Naive thymus-derived CD4-positive, alpha-beta T cell (primary cell): ENCODE data around the gene CREB3L2. TPM values are rescaled to one million over a fixed set of nuclear protein-coding genes. Genes with fewer than 3 reads are reported as not detected.
"Not testable (repeated sequence)": the region's sequence is repeated elsewhere in the genome, so short reads cannot be mapped to it uniquely, and the experiment has no call there.

Experiments used
- ATAC-seq: fragments of 150-1000 bp; cut with Tn5 transposase; 2 replicates; pipeline ENCODE4 v1.10.0; 2021; ENCODE audit warnings: mild to moderate bottlenecking, moderate library complexity
- CTCF ChIA-PET: fragments of 350-600 bp; sonication (Branson Sonifier 250); formaldehyde crosslinking; loops from one replicate; lab custom pipeline; 2021; ENCODE audit warnings: antibody characterized with exemption; lab: Charles Lee
- POLR2A ChIA-PET: fragments of 350-600 bp; sonication (Branson Sonifier 250); formaldehyde crosslinking; loops from one replicate; lab custom pipeline; 2021; ENCODE audit warnings: antibody characterized with exemption, inconsistent platforms; lab: Charles Lee
- DNase-seq, 9 donors: peaks; one replicate each; pipeline versions ENCODE4 v3.0.0 to v3.0.0-alpha.2; 2020 to 2022; ENCODE audit warnings: mixed read lengths in 1 of 9
- H3K27ac ChIP-seq: one replicate; pipeline ENCODE4 v1.7.0; 2013; ENCODE audit warnings: mild to moderate bottlenecking, low read depth, low read length, moderate library complexity
- H3K27me3 ChIP-seq, 2 donors: one replicate each; pipeline ENCODE4 v1.7.0; 2013; ENCODE audit warnings: low read length in 2 of 2, mild to moderate bottlenecking in 2 of 2, moderate library complexity in 2 of 2; ENCODE audit not compliant: control insufficient read depth in 2 of 2, insufficient read depth in 2 of 2
- H3K36me3 ChIP-seq, 3 experiments: 1 replicate in 2 of 3; 2 replicates in 1 of 3; pipeline ENCODE4 v1.7.0; 2013; ENCODE audit warnings: low read length in 3 of 3, mild to moderate bottlenecking in 3 of 3, moderate library complexity in 1 of 3; ENCODE audit not compliant: insufficient read depth in 3 of 3, control insufficient read depth in 2 of 3
- H3K4me1 ChIP-seq, 2 donors: one replicate each; pipeline ENCODE4 v1.7.0; 2013; ENCODE audit warnings: low read length in 2 of 2, mild to moderate bottlenecking in 2 of 2, moderate library complexity in 1 of 2; ENCODE audit not compliant: control insufficient read depth in 2 of 2, insufficient read depth in 2 of 2
- H3K4me3 ChIP-seq: 2 replicates; pipeline ENCODE4 v1.7.0; 2013; ENCODE audit warnings: mild to moderate bottlenecking, low read length
- H3K9me3 ChIP-seq, 3 experiments: 1 replicate in 2 of 3; 2 replicates in 1 of 3; pipeline ENCODE4 v1.7.0; 2013; ENCODE audit warnings: low read length in 3 of 3; ENCODE audit not compliant: control insufficient read depth in 2 of 3
- H3K27ac Mint-ChIP-seq, 9 donors: one replicate each; pipeline ENCODE4 v1.8.0; 2020 to 2022; ENCODE audit warnings: mixed read lengths in 9 of 9, mild to moderate bottlenecking in 8 of 9, moderate library complexity in 5 of 9, inconsistent platforms in 2 of 9
- H3K27me3 Mint-ChIP-seq, 5 donors: one replicate each; pipeline ENCODE4 v1.8.0; 2021 to 2022; ENCODE audit warnings: mixed read lengths in 5 of 5, mild to moderate bottlenecking in 1 of 5
- H3K36me3 Mint-ChIP-seq, 5 donors: one replicate each; pipeline ENCODE4 v1.8.0; 2020 to 2022; ENCODE audit warnings: mixed read lengths in 5 of 5, mild to moderate bottlenecking in 3 of 5, inconsistent platforms in 1 of 5
- H3K4me1 Mint-ChIP-seq, 7 donors: one replicate each; pipeline ENCODE4 v1.8.0; 2020 to 2022; ENCODE audit warnings: mixed read lengths in 7 of 7, mild to moderate bottlenecking in 3 of 7, inconsistent platforms in 1 of 7
- H3K4me3 Mint-ChIP-seq, 10 donors: one replicate each; pipeline ENCODE4 v1.8.0; 2020 to 2022; ENCODE audit warnings: mild to moderate bottlenecking in 10 of 10, mixed read lengths in 10 of 10, moderate library complexity in 6 of 10, inconsistent platforms in 2 of 10
- H3K9me3 Mint-ChIP-seq, 11 donors: one replicate each; pipeline ENCODE4 v1.8.0; 2020 to 2022; ENCODE audit warnings: mixed read lengths in 11 of 11, mild to moderate bottlenecking in 4 of 11, inconsistent platforms in 1 of 11, moderate library complexity in 1 of 11
- intact Hi-C, 2 donors: fragments of 100-400 bp; cut with micrococcal nuclease; formaldehyde crosslinking; loops; one replicate each; pipeline ENCODE4 v1.15.1; 2023
- polyA plus RNA-seq, 2 donors: library from polyadenylated mRNA; unstranded; fragments of 300-500 nt; fragmentation: Illumina TruSeq; gene quantifications; one replicate each; pipeline ENCODE4 v1.2.3, GENCODE V29; 2021
- total RNA-seq, 6 experiments: library from RNA in 5 of 6; stranded (reverse) in 5 of 6; gene quantifications; 1 replicate in 5 of 6; 2 replicates in 1 of 6; pipeline ENCODE4 v1.2.3 and lab custom pipeline; 2021 to 2026

Gene CREB3L2
- total and polyA plus RNA-seq, 7 experiments from 2014 or later = 5.3 to 46.2 (median 18.1) TPM

DNA sequence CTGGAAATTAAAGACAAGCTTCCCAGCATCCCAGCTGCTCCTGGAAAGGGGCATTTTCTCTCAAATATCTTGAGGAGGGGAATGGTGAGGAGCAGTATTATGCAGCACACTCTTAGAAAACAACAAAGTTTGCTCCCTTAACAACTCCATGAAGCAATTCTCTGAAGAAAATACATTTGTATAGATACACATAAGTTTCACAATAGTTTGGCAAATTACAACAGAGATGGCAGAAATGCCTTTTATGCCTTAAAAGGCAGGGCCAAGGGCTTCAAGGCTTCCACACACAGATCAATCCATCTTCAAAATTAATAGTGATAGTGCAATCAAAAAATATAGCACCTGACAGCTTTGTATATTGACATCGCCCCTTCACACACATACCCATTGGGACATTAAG, 167.3 kb downstream of the CREB3L2 start:
- no peaks in the 10 kb centered on the region for H3K4me1 ChIP-seq
- Mint-ChIP-seq H3K9me3 (peaks cover 0 to 42% (median 17%) of the 10 kb centered on the region in 11 donors), H3K27me3 (peaks cover 2 to 37% (median 30%) of the 10 kb centered on the region in 5 donors), H3K36me3 (peaks cover 0 to 8% (median 0%) of the 10 kb centered on the region in 5 donors), H3K4me1 (no peaks in the 10 kb centered on the region), H3K4me3 (no peak overlapping the region), H3K27ac (no peak overlapping the region)
- intact Hi-C loops = no loop called here
- peaks cover 0 to 11% (median 0%) of the 10 kb centered on the region in 3 experiments for H3K9me3 ChIP-seq
- no peaks in the 10 kb centered on the region for H3K36me3 ChIP-seq
- POLR2A ChIA-PET = no interaction called here
- H3K27me3 ChIP-seq = no peaks in the 10 kb centered on the region
- H3K27ac ChIP-seq = no peak overlapping the region
- ATAC-seq = no peak
- H3K4me3 ChIP-seq = no peak overlapping the region
- no peak for DNase-seq
- CTCF ChIA-PET = no interaction called here

DNA sequence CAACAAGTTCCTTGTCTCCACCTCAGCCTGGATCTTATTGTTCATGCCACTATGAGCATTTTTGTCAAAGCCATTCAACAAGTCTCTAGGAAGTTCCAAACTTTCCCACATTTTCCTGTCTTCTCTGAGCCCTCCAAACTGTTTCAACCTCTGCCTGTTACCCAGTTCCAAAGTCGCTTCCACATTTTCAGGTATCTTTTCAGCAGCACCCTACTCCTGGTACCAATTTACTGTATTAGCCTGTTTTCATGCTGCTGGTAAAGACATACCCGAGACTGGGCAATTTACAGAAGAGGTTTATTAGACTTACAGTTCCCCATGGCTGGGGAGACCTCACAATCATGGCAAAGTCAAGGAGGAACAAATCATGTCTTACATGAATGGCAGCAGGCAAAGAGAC, 168.9 kb downstream of the CREB3L2 start:
- H3K27ac Mint-ChIP-seq, H3K4me1 ChIP-seq, ATAC-seq, H3K4me3 ChIP-seq, H3K4me3 Mint-ChIP-seq, H3K36me3 ChIP-seq, H3K27ac ChIP-seq, H3K4me1 Mint-ChIP-seq, H3K27me3 ChIP-seq, CTCF ChIA-PET, intact Hi-C loops, DNase-seq, H3K36me3 Mint-ChIP-seq, POLR2A ChIA-PET: not testable (repeated sequence)
- Mint-ChIP-seq H3K9me3 (peaks cover 0 to 42% (median 15%) of the 10 kb centered on the region in 11 donors), H3K27me3 (peaks cover 2 to 32% (median 24%) of the 10 kb centered on the region in 5 donors)
- H3K9me3 ChIP-seq = peaks cover 0 to 11% (median 0%) of the 10 kb centered on the region in 3 experiments

DNA sequence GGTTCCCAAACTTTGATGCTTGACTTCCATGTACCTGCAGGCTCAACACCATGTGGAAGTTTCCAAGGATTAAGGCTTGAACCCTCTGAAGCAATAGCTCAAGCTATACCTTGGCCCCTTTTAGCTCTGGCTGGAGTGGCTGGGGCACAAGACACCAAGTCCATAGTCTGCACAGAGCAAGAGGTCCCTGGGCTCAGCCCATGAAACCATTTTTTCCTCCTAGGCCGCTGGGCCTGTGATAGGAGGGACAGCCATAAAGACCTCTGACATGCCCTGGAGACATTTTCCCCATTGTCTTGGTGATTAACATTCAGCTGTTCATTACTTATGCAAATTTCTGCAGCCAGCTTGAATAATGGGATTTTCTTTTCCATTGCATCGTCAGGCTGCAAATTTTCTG, 169.5 kb downstream of the CREB3L2 start:
- Mint-ChIP-seq H3K36me3 (peaks cover 0 to 8% (median 0%) of the 10 kb centered on the region in 5 donors), H3K27me3 (peaks cover 5 to 35% (median 30%) of the 10 kb centered on the region in 5 donors), H3K4me1 (no peaks in the 10 kb centered on the region), H3K4me3 (no peak overlapping the region), H3K9me3 (peaks cover 0 to 42% (median 15%) of the 10 kb centered on the region in 11 donors), H3K27ac (no peak overlapping the region)
- Histone ChIP-seq H3K4me3 (no peak overlapping the region), H3K4me1 (no peaks in the 10 kb centered on the region), H3K27me3 (no peaks in the 10 kb centered on the region), H3K36me3 (no peaks in the 10 kb centered on the region), H3K27ac (no peak overlapping the region), H3K9me3 (peaks cover 0 to 11% (median 0%) of the 10 kb centered on the region in 3 experiments)
- intact Hi-C loops = no loop called here
- ATAC-seq (no peak), DNase-seq (no peak)
- CTCF ChIA-PET = no interaction called here
- POLR2A ChIA-PET = no interaction called here

DNA sequence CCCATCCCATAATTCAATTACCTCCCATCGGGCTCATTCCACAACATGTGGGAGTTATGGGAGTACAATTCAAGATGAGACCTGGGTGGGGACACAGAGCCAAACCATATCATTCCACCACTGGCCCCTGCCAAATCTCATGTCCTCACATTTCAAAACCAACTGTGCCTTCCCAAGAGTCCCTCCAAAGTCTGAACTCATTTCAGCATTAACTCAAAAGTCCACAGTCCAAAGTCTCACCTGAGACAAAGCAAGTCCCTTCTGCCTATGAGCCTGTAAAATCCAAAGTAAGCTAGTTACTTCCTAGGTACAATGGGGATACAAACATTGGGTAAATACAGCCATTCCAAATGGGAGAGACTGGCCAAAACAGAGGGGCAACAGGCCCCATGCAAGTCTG, 170.3 kb downstream of the CREB3L2 start:
- ATAC-seq, H3K4me1 ChIP-seq, H3K27ac ChIP-seq, H3K4me3 ChIP-seq, H3K27me3 ChIP-seq, H3K36me3 ChIP-seq, H3K4me3 Mint-ChIP-seq, CTCF ChIA-PET, H3K36me3 Mint-ChIP-seq, H3K4me1 Mint-ChIP-seq, H3K27ac Mint-ChIP-seq, POLR2A ChIA-PET, intact Hi-C loops, DNase-seq: not testable (repeated sequence)
- H3K9me3 ChIP-seq = peaks cover 0 to 11% (median 0%) of the 10 kb centered on the region in 3 experiments
- Mint-ChIP-seq H3K27me3 (peaks cover 7 to 33% (median 27%) of the 10 kb centered on the region in 5 donors), H3K9me3 (peaks cover 0 to 42% (median 17%) of the 10 kb centered on the region in 11 donors)

DNA sequence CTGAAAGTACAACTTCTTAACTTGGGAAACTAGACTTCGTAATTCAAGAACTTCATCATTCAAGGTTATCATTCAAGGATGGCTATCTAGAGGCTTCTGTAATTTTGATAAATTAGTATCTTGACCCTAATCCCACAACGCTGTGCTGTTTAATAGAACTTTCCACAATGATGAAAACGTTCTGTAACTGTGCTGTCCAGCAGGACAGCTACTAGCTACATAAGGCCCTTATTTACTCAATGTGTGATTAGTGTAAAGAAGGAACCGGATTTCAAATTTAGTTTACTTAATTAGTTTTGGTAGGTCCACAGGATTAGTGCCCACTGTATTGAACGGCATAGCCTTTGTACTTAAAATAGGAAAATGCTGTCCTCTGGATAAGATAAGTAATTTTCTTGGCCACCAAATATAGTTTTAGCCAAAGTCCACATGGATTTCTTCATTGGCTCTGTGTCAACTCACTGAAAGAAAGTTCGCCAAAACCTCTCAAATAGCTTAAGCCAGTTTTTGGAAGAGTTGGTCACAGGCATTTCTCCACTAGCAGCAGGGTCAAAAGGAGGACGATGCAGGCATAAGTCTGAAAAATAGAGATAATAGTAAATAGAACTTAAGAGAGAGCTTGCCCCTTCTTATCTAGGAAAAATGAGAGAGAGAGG, 172.4 kb downstream of the CREB3L2 start:
- DNase-seq = no peak
- Histone ChIP-seq H3K27ac (no peak overlapping the region), H3K36me3 (no peaks in the 10 kb centered on the region), H3K9me3 (peaks cover 0 to 11% (median 0%) of the 10 kb centered on the region in 3 experiments), H3K27me3 (no peaks in the 10 kb centered on the region), H3K4me3 (no peak overlapping the region), H3K4me1 (no peaks in the 10 kb centered on the region)
- CTCF ChIA-PET = no interaction called here
- POLR2A ChIA-PET = no interaction called here
- H3K4me1 Mint-ChIP-seq = no peaks in the 10 kb centered on the region
- ATAC-seq = no peak
- no peak overlapping the region for H3K27ac Mint-ChIP-seq
- intact Hi-C loops = no loop called here
- H3K27me3 Mint-ChIP-seq = peaks cover 7 to 27% (median 19%) of the 10 kb centered on the region in 5 donors
- H3K9me3 Mint-ChIP-seq = peaks cover 0 to 38% (median 17%) of the 10 kb centered on the region in 11 donors
- peaks cover 0 to 8% (median 0%) of the 10 kb centered on the region in 5 donors for H3K36me3 Mint-ChIP-seq
- H3K4me3 Mint-ChIP-seq = no peak overlapping the region

DNA sequence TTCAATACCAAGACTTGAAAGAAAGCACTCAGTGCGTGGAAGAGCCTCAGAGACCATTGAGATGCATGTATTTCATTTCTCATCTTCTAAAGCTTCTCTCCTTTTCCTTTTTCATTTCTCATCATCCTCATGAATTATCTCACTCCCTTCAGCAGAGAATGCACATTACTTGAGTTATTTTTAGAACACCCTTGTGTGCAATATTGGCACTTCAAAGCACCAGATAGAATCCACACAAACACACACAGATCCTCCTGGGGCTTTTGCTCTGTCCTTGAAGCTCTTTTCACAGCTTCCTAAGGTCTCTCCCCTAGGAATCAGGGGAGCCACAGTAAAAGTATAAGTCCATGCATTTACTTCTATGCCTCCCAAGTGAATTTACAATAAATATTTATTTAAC, 173.4 kb downstream of the CREB3L2 start:
- ChIA-PET POLR2A (no interaction called here), CTCF (no interaction called here)

DNA sequence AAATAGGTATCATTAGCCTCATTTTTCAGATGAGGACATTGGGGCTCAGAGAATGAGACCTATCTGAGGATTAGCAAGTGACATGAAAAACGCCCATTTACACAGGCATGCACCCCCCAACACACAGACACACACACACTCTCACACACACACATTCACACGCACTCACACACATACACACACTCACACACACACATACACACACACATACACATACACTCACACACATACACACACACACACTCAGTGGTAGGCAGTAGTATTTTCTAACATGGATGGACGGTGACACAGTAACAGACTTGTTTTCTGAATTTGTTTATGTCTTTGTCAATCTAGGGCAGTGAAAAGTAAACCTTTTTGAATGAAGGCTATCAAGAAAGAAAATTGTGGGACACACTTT, 176.4 kb downstream of the CREB3L2 start:
- H3K27ac ChIP-seq = no peak overlapping the region
- H3K27me3 Mint-ChIP-seq = peaks cover 8 to 31% (median 29%) of the 10 kb centered on the region in 5 donors
- no peaks in the 10 kb centered on the region for H3K36me3 Mint-ChIP-seq
- H3K4me3 ChIP-seq = no peak overlapping the region
- H3K9me3 Mint-ChIP-seq = peaks cover 0 to 8% (median 0%) of the 10 kb centered on the region in 11 donors
- no peaks in the 10 kb centered on the region for H3K36me3 ChIP-seq
- ATAC-seq (no peak), DNase-seq (no peak)
- ChIA-PET CTCF (no interaction called here), POLR2A (no interaction called here)
- no peak overlapping the region for H3K4me3 Mint-ChIP-seq
- H3K4me1 Mint-ChIP-seq = no peaks in the 10 kb centered on the region
- H3K9me3 ChIP-seq = no peaks in the 10 kb centered on the region
- no peak overlapping the region for H3K27ac Mint-ChIP-seq
- no peaks in the 10 kb centered on the region for H3K27me3 ChIP-seq
- intact Hi-C loops = no loop called here
- no peaks in the 10 kb centered on the region for H3K4me1 ChIP-seq

More for the DNA sequence above, 173.4 kb downstream of the CREB3L2 start:
- H3K4me1 Mint-ChIP-seq = no peaks in the 10 kb centered on the region
- DNase-seq (no peak), ATAC-seq (no peak)
- Histone ChIP-seq H3K27ac (no peak overlapping the region), H3K36me3 (no peaks in the 10 kb centered on the region), H3K4me3 (no peak overlapping the region), H3K9me3 (peaks cover 0 to 11% (median 0%) of the 10 kb centered on the region in 3 experiments), H3K27me3 (no peaks in the 10 kb centered on the region), H3K4me1 (no peaks in the 10 kb centered on the region)
- no peak overlapping the region for H3K27ac Mint-ChIP-seq
- peaks cover 7 to 26% (median 20%) of the 10 kb centered on the region in 5 donors for H3K27me3 Mint-ChIP-seq
- peaks cover 0 to 8% (median 0%) of the 10 kb centered on the region in 5 donors for H3K36me3 Mint-ChIP-seq
- H3K4me3 Mint-ChIP-seq = no peak overlapping the region
- intact Hi-C loops = no loop called here
- peaks cover 0 to 30% (median 13%) of the 10 kb centered on the region in 11 donors for H3K9me3 Mint-ChIP-seq
